ENCODE results near the gene PLA2G12A.

PLA2G12A gene
- total RNA-seq, result 8.0 to 12.7 (median 10.9) reads per million in 4 experiments

DNA sequence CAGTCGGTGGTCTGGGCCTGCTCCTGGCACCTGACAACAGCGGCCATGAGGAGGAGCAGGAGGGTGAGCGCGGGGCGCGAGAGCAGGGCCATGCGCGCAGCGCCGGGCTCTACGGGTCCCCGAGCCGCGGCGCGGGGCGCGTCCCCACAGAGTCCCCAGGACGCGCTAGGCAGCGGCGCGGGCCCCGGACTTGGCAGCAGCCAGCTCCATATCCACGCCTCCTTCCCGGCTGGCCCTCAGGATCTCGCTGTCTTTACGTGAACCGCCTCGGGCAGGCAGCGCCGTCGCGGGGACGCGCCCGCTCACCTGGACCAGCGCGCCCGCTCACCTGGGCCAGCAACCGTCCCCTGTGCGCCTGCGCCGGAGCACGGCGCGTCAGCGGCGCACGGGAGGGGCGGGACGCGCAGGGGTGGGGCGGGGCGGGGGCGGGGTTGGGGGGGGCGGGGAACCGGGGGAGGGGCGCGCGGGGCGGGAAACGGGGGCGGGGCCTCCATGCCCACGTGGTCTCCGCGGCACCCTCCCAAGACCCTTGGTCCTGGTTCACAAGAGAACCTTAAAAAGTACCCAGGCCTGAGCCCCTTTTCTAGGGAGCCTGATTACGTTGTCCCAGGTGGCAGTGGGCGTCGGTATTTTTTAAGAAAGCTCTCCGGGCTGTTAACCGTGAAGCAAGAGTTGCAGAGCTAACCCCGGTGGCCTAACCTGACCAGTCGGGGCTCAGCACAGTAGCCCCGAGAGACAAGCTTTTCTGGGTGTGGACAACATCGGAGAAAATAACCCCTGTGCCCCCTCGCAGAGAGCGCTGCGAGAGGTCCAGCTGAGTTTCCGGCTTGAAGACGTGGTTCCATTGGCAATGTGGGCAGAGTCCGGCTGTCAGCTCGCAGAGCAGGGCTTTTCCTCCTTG, at the start of gene PLA2G12A:
Gene PLA2G12A (minus strand): TSS at position 353 of the 901 bp plus-strand sequence. CDS start 261 bp downstream, at position 92.
- DNase-seq, result peak; percentile 72

DNA sequence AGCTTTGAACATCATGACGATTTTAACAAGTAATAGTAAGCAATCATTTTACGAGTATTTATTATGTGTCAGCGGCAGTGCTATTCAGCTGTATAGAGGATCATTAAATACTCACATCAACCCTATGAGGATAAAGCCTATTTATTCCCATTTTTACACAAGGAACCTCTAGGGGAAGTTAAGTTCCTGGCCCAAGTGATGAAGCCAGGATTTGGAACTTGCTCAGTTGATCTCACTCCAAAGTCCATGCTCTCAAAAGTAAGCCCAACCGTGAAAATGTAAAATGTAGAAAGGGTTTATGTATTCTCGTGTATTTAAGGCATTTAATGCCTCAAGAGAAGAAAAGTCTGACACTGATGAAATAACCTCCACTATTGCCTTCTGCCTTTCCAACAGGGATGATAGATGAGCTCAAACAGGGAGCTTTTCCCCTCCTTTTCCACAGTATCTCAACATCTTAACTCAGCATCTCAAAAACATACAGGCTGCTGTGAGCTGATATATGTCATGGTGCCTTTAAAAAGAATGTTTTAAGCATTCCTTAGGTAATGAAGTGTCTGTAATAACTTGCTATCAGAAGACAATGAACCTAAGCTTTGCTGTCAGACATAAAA, 35.0 kb upstream of the PLA2G12A start:
- no peak for DNase-seq

DNA sequence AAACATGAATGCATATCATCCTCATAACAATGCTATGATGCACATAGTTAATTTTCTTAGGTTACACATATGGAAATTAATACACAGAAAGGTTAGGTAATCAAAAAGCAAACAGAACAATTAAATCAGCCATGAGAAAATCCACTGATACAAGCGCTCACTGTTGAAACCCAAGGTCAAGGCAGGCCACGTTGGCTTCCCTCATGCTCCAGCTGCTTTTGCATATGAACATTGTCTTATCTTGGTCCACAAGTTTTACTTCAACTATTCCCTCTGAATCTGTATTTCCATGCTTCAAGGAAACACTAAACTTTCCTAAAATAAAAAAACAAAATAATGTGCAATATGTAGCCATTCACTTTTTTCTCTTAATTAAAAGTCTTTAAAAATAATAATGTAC, 34.5 kb upstream of the PLA2G12A start:
- DNase-seq, result no peak

DNA sequence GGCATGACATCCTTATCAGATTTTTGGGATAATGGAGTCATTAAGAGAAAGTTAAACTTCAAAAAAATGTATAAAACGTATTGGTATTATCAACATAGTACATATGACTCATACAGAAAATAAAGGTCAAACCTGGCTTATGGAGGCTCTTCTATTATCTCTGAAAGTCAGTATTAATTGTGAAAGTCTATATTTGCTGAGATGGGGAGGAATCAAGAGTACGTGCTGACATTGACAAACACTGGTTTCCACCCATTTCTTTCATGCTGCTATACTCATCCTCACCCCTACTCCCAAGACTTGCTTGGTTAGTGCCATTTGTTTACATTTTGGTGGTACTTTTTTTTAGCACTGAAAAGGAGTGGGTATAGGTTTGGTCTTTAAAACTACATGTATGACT, 30.8 kb upstream of the PLA2G12A start:
- DNase-seq, result no peak

DNA sequence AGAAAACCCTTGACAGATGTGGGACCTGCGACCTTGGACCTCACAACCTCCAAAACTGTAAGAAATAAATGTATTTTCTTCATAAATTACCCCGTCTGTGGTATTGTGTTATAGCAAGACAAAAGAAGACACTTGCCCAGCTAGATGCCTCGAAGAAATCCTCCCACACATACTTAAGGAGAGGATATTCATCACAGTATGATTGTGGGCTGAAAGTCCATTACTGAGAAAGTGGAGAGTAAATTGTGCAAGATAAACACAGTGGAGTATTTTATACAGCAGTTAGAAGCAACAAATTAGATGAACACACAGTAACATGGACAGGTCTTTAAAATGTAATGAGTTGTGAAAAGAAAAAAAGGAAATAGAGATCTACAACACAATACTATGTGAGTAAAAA, 25.8 kb upstream of the PLA2G12A start:
- DNase-seq, result no peak

DNA sequence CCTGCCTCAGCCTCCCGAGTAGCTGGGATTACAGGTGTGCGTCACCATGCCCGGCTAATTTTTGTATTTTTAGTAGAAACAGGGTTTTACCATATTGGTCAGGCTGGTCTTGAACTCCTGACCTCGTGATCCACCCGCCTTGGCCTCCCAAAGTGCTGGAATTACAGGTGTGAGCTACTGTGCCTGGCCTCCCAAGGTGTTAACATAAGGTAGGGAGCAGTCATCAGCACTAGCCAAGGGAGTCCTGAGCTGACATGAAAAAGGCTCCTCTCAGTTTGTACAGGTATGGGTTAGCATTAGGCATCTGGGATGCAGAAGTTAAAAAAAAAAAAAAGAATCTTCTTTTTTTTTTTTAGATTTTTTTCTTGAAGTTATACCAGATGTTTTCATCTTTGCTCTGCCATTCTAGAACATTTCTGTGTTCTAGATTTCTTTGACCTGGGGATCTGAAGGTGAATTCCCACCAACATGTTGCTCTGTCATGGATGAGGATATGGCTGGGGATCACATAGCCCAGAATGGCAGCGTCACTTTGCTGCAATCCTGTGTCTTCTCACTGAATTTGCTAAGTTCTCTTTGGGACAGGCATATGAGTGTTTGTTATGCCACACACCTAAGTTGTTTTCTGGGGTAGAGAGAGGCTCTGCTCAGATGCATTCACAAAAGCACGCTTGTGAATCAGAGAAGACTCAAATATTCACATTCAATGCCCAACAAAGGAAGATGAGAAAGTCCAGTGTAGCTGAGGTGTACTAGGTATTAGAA, 24.4 kb upstream of the PLA2G12A start:
- DNase-seq, result no peak

DNA sequence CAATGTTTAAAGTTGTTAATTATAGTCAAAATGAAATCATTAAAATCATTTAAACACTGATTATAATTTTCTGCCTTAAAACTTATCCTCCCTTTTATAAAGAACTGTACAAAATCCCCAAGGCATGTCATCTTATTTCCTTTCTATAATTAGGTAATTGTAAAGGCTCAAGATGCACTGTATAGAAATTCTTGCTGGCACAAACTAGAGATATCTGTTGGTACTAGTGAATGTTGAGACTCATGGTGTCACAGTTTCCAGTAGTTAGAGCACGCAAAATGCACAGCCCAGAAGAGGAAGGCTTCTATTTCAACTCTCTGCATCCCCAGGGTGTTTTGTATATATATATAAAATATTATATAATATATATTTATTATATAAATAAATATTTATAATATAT, 22.7 kb upstream of the PLA2G12A start:
- DNase-seq, result no peak

DNA sequence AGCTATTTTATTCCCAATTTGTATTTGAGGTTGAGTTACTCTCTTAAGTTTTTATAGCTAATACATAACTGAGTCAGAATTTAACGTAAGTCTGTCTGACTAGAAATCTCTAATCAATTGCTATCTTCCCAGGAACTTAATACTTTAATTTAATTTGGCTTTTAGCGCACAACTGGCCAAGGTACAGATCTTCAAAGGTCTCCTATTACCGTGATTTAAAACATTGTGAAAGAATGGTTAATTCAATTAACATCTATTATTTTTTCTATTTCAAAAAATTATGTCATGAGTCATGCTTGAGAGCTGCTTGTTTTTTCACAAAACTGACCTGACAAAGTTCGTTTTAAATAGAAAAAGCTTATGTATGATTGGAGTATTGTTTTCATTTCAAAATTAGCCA, 22.0 kb upstream of the PLA2G12A start:
- no peak for DNase-seq

DNA sequence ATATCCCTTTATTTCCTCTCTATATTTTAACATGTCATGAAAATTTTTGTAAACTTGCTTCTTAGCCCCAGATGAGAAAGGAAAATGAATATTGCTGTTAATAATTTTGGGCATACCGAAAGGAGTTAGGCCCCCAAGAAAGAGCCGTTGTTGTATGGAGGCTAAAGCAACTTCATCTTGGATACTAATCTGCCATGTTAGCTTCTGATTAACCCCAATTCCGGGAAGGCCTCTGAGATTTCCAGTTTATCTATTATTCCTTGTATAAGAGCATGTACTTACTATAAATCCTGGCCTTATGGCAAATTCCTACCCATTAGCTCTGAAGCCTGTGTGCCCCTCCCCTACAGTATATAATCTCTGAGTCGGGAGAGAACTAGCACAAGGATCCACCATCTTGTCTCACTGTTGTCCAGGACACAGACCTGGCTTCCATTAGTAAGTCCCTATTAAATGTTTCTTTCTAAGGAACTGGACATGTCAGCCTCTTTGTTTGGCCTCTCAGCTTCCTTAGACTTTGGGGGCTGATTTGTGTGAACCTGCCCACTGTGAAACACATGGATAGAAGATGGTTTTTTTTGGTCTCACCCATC, 20.9 kb upstream of the PLA2G12A start:
- no peak for DNase-seq

DNA sequence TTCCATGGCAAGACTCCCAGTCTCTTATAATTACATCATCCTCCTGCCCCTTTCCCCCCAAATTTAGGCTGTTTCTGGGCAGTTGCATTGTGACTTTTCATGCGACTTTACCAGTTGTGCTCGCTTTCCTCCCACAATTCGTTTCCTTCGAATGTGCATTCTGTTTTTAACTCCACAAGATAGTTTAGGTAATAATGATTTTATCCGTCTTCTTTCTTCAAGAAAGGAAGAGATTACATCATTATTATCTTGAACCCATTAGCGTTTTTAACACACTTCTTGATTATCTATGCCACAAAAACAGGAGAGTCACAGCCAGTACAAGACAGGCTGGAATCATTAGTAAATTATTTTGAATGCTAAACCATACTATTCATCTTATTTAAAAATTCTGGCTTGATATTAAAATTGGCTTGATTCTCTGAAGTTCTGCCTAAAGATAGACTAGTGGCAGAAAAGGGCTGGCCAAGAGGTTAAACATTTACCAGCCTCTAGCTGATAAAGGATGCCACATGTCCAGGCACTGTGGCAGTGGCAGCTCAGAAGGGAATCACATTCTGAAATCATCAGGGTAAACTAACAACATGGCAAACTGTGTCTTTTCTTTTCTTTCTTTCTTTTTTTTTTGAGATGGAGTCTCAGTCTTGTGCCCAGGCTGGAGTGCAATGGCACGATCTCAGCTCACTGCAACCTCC, 19.7 kb upstream of the PLA2G12A start:
- no peak for DNase-seq

DNA sequence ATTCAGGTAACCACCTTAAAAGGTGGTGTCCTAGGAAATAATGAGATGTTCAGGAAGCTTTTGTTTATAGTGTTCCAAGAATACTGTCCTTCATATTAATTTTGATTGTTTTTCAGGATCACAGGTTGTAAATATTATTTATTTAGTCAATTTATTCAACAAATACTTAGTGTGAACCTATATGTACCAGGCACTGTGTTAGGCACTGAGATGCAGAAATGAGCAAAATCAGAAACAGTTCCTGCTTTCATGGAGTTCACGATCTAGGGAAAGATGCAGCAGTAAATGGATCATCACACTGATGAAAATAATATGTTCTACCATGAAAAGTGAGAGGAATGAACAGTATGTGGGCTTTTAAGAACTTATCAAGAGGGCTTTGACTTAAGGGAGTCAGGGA, 18.2 kb upstream of the PLA2G12A start:
- no peak for DNase-seq

DNA sequence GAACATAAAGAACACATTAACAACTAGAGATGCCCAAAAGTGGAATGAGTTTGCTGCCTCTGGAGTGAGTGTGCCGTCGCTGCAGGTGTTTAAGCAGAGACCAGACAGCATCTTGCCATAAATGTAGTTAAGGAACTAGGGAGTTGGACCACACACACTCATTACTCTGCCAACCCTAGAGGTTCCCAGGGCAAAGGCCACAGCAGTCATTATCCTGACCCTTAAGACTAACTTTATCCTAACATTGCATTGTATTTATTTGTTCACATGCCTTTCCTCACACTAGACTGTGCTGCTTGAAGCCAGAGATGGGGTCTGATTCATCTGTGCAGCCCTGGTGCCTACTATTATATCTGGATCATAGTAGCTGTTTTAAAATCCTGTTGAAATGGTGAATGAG, 16.9 kb upstream of the PLA2G12A start:
- no peak for DNase-seq

DNA sequence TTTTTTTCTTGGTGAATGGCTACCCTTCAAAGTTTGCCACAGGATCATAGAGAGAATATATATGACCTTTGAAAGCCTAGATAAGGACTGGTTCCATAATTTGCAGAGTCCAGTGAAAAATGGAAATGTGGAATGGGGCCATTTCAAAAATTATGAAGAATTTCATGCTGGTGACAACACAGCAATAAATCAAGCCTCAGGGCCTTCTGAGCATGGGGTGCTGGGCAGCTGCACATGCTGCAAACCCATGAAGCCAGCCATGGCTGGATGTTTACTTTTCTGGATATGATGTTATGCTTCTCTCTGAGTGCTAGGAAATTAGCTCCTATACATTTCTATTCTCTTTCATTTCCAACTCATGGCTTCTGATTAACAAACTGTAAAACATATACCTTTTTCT, 16.0 kb upstream of the PLA2G12A start:
- no peak for DNase-seq

DNA sequence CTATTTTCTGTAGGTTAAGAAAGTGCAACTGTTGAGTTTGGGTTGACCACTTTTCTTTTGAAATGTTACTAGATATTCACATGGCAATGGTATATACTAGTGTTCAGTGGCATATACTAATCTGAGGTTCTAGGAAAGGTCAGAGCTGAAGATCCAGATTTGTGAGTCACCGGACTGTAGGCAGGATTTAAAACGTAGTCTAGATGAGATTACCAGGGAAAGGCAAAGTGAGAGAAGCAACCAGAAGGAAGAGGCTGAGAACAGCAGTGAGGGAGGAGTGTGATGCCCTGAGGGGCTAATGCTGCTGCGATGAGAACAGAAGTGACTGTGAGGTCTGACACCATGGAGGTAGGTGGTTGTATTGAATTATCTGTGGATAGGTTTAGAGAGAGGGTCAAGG, 9.7 kb upstream of the PLA2G12A start:
- DNase-seq, result no peak

DNA sequence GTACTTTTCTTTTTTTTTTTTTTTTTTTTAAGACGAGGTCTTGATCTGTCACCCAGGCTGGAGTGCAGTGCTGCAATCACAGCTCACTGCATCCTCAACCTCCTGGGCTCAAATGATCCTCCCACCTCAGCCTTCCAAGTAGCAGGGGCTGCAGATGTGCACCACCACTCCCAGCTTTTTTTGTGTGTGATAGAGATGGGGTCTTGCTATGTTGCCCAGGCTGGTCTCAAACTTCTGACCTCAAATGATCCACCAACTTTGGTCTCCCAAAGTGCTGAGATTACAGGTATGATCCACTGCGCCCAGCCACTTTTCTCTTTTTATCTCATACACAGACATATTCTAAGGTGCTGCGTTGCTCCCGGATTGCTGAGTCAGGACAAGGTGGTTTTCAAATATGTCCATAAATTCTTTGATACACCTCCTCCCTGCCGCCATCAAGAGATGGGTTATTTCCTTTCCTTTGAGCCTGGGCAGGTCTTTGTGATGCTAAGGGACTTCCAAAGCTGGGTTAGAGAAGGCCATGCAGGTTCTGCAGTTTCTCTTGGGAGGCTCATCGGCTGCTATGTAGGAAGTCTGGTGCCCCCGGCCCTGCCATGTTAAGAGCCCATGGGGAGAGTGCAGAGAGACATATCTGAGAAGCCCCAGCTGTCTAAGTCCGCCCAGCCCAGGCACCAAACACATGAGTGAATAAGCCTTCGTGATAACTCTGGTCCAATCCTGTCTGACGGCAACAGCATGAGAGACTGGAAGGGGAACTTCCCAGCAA, 8.4 kb upstream of the PLA2G12A start:
- DNase-seq, result no peak

DNA sequence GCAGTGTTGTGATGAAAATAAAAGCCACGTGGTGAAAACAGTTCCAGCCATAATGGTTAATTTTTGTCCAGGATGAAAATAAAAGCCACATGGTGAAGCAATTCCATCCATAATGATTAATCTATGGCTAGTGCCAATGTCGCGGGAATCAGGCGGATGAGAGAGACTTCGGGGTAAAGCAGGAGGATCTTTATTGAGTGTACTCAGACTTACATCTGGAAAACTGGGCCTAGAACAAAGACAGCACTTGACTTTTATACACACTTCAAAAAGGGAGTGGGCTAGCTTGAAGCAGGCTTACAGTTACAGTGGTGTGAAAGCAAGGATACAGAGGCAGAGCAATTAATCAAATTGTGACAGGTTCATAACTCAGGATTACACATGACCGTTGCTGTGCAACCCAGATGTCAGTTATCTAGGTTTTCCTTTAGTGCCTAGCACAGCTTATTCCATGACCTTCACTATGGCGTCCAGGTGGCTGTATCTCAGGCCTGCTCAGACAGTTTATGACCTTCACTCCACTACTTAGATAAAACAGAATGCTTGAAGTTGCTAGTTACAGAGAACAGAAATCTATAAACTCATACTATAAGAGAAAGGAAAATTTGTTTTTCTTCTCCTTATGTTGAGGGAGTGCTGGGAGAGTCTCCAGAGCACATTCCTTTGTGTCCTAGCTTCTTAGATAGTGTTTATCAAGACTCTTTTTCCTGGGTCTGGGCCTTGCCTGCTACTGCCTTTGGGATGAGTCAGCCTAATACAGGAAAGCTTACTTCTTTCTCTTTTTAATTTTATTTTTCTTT, 5.9 kb upstream of the PLA2G12A start:
- DNase-seq, result no peak

DNA sequence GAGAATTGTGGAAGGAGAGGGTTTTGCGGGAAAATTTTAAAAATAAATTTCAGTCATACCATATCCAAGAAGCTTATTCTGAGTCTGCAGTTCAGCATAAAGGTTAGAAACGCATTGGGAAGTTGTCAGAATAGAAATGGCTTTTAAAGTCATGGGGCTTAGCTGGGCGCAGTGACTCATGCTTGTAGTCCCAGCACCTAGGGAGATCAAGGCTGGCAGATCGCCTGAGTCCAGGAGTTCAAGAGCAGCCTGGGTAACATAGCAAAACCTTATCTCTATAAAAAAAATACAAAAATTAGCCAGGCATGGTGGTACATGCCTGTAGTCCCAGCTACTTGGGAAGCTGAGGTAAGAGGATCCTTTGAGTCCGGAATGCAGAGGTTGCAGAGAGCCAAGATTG, 3.9 kb upstream of the PLA2G12A start:
- DNase-seq, result no peak

DNA sequence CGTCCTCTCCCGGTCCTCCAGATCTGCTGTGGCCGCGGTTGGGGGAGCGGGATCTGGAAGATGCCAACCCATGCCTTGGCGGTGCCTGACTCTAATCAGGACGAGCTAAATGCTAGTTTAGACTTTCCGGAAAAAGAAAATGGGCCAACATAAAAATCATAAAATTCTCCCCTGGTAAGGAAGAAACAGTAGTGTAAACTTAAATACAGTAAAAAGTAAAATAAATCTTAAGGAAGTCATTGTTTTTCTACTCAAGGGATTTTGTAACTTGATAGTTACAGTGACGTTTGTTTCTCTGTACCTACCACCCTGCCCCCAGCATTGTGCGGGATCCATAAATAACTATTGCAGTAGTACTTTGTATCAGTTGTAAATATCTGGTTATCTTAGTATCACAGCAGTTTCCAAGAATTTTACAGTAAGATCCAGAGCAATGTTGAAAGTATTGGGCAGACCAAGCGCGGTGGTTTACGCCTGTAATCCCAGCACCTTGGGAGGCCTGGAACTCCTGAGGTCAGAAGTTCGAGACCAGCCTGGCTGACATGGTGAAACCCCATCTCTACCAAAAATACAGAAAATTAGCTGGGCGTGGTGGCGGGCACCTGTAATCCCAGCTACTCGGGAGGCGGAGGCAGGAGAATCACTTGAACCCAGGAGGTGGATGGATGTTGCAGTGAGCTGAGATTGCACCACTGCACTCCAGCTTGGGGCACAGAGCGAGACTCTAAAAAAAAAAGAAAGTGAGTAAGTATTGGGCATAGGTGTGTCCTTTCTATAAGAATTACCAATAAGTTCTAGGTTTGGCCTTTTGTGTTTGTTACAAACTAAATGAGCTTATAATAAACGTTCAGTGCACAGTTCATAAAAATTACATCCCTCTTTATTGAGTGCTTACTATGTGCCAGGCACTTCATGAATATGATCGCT, 1.0 kb upstream of the PLA2G12A start:
- no peak for DNase-seq

DNA sequence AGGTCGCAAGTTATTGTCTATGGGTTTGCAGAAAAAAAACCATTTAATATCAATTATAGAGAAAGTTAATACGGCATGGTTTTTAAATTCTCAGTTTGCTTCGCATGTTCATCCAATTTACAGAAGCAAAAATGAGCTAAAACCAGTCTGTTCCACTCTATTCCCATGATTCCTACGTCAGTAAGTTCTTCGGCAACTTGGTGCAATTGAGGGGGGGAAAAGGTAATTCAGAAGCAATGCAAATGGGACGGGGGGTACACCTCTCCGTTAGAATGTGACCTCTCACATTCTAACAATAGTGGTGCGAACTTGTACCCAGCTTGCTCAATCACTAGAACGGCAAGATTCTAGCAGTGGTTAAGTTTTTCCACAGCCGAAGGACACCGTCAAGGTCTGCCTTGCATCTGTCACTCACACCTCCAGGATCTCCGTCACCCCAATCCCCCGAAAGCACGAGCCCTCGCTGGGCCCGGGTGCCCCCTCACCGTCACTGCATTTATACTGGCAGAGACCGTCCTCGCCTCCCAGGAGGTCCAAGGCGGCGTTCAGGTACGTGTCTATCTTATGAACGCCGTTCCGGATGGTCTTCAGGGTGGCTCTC, 653 bp downstream of the PLA2G12A start:
- no peak for DNase-seq

Data from effector CD8-positive, alpha-beta T cell (primary cell).